Endodermal cell (in vitro differentiated cells): ENCODE measurements around the gene CLIP1. TPM values are rescaled to one million over a fixed set of nuclear protein-coding genes. Genes with fewer than 3 reads are reported as not detected.

ENCODE experiments used
- DNase-seq: peaks from one replicate; pipeline ENCODE4 v3.0.0-alpha.2; 2017
- H3K27ac ChIP-seq: 2 replicates; pipeline ENCODE4 v1.5.1; 2013; ENCODE audit warnings: mild to moderate bottlenecking, low read depth, low read length, moderate library complexity
- H3K27me3 ChIP-seq: 2 replicates; pipeline ENCODE4 v1.6.1; 2013; ENCODE audit warnings: mild to moderate bottlenecking, low read length, moderate library complexity; ENCODE audit not compliant: insufficient read depth, control insufficient read depth, poor library complexity, severe bottlenecking
- H3K36me3 ChIP-seq: 2 replicates; pipeline ENCODE4 v1.7.0; 2013; ENCODE audit warnings: mild to moderate bottlenecking, low read length, moderate library complexity; ENCODE audit not compliant: control insufficient read depth, insufficient read depth
- H3K4me1 ChIP-seq: one replicate; pipeline ENCODE4 v1.7.0; 2013; ENCODE audit warnings: low read length; ENCODE audit not compliant: control insufficient read depth, insufficient read depth
- H3K4me3 ChIP-seq: 2 replicates; pipeline ENCODE4 v1.5.1; 2013; ENCODE audit warnings: mild to moderate bottlenecking, low read length, moderate library complexity
- H3K9ac ChIP-seq: 2 replicates; pipeline ENCODE4 v1.6.1; 2013; ENCODE audit warnings: mild to moderate bottlenecking, low read length, moderate library complexity; ENCODE audit not compliant: poor library complexity, severe bottlenecking; ENCODE audit errors: extremely low read depth
- H3K9me3 ChIP-seq: 2 replicates; pipeline ENCODE4 v1.6.1; 2013; ENCODE audit warnings: mild to moderate bottlenecking, low read length, moderate library complexity; ENCODE audit not compliant: control insufficient read depth
- H3K27ac Mint-ChIP-seq: 2 replicates; pipeline ENCODE4 v1.8.0; 2020; ENCODE audit warnings: mixed read lengths
- H3K27me3 Mint-ChIP-seq: 2 replicates; pipeline ENCODE4 v1.8.0; 2021; ENCODE audit warnings: mild to moderate bottlenecking, mixed read lengths; ENCODE audit not compliant: insufficient read depth
- H3K36me3 Mint-ChIP-seq: 2 replicates; pipeline ENCODE4 v1.8.0; 2020; ENCODE audit warnings: low read depth, mixed read lengths
- H3K4me1 Mint-ChIP-seq: 2 replicates; pipeline ENCODE4 v1.8.0; 2020; ENCODE audit warnings: mixed read lengths
- H3K4me3 Mint-ChIP-seq: 2 replicates; pipeline ENCODE4 v1.8.0; 2020; ENCODE audit warnings: mild to moderate bottlenecking, moderate library complexity, mixed read lengths
- H3K9me3 Mint-ChIP-seq: 2 replicates; pipeline ENCODE4 v1.8.0; 2020; ENCODE audit warnings: mild to moderate bottlenecking, mixed read lengths
- CTCF ChIP-seq: fragments of 200-600 bp; sonication (generic); conservative IDR thresholded peaks from 2 replicates; pipeline ENCODE4 v1.5.0; 2021; ENCODE audit warnings: antibody characterized with exemption, mild to moderate bottlenecking
- WGBS, 2 experiments: methylation state at CpG; one replicate each; pipeline versions ENCODE4 v1.1.5 to v1.1.7; 2013; ENCODE audit warnings: missing lambda C conversion rate in 2 of 2, mixed read lengths in 1 of 2; ENCODE audit not compliant: insufficient coverage in 1 of 2, insufficient read length in 1 of 2; 5-methylcytosine and 5-hydroxymethylcytosine counted together
- total RNA-seq, 2 donors: library from RNA; stranded (reverse); fragmentation: NEBNext Ultra II Directional in 1 of 2; extraction: Animal tissue kit (Norgen Biotek cat#: 25700) in 1 of 2; gene quantifications; 2 replicates in 1 of 2; 3 replicates in 1 of 2; pipeline ENCODE4 v1.2.1, GENCODE V29; 2021

CLIP1 gene
- total RNA-seq, 2 donors from 2014 or later = 56.5 to 65.1 TPM

GRCh38 chr12:122244565-122245371 lies 177.7 kb downstream of the CLIP1 start:
- WGBS, 2 experiments = 92 to 94% methylated on average over 8 to 11 of the region's 11 CpGs
- Histone ChIP-seq H3K4me3 (no peak overlapping the region), H3K9me3 (no peaks in the 10 kb centered on the region), H3K36me3 (peaks cover 44% of the 10 kb centered on the region), H3K27me3 (no peaks in the 10 kb centered on the region), H3K4me1 (no peaks in the 10 kb centered on the region), H3K9ac (no peak overlapping the region), H3K27ac (no peak overlapping the region)
- Mint-ChIP-seq H3K9me3 (no peaks in the 10 kb centered on the region), H3K27ac (no peak overlapping the region), H3K4me1 (no peaks in the 10 kb centered on the region), H3K4me3 (no peak overlapping the region), H3K36me3 (peaks cover 48% of the 10 kb centered on the region), H3K27me3 (no peaks in the 10 kb centered on the region)
- DNase-seq = no peak
- TF ChIP-seq CTCF = no peak

- Mint-ChIP-seq H3K9me3 (no peaks in the 10 kb centered on the region), H3K36me3 (peaks cover 48% of the 10 kb centered on the region), H3K27ac (no peak overlapping the region), H3K27me3 (no peaks in the 10 kb centered on the region), H3K4me1 (no peaks in the 10 kb centered on the region), H3K4me3 (no peak overlapping the region)
- Histone ChIP-seq H3K36me3 (peaks cover 44% of the 10 kb centered on the region), H3K27ac (no peak overlapping the region), H3K9me3 (no peaks in the 10 kb centered on the region), H3K9ac (no peak overlapping the region), H3K4me3 (no peak overlapping the region), H3K27me3 (no peaks in the 10 kb centered on the region), H3K4me1 (no peaks in the 10 kb centered on the region)
- no peak for DNase-seq
- WGBS, 2 experiments = 95 to 100% methylated on average over 1 to 6 of the region's 6 CpGs
- no peak for TF ChIP-seq CTCF
Observed at GRCh38 chr12:122243965-122244364, 178.5 kb downstream of the CLIP1 start.

- DNase-seq = no peak
- Histone ChIP-seq H3K9ac (no peak overlapping the region), H3K27ac (no peak overlapping the region), H3K9me3 (no peaks in the 10 kb centered on the region), H3K36me3 (peaks cover 67% of the 10 kb centered on the region), H3K4me3 (no peak overlapping the region), H3K4me1 (no peaks in the 10 kb centered on the region), H3K27me3 (no peaks in the 10 kb centered on the region)
- Mint-ChIP-seq H3K27ac (no peak overlapping the region), H3K27me3 (no peaks in the 10 kb centered on the region), H3K4me3 (no peak overlapping the region), H3K4me1 (no peaks in the 10 kb centered on the region), H3K9me3 (no peaks in the 10 kb centered on the region), H3K36me3 (peaks cover 61% of the 10 kb centered on the region)
- WGBS, 2 experiments = 94 to 100% methylated on average over 1 to 5 of the region's 5 CpGs
- TF ChIP-seq CTCF = no peak
Observed at GRCh38 chr12:122238861-122239260, 183.6 kb downstream of the CLIP1 start.
